SK-N-SH (cell line): ENCODE data around the gene LINC00237. TPM values are rescaled to one million over a fixed set of nuclear protein-coding genes. Genes with fewer than 3 reads are reported as not detected.

ENCODE experiments used
- CTCF ChIA-PET: fragments of 300-600, 350-600 bp; formaldehyde crosslinking; extraction: SDS; loops from one replicate; lab custom pipeline; 2021; lab: Yijun Ruan, JAX
- POLR2A ChIA-PET: fragments of 350-600 bp; sonication (Branson Sonifier 250); formaldehyde crosslinking; extraction: SDS; loops from one replicate; lab custom pipeline; 2020; ENCODE audit warnings: antibody characterized with exemption, inconsistent platforms; lab: Yijun Ruan, JAX
- DNase-seq: peaks from one replicate; pipeline ENCODE4 v3.0.0; 2012
- H2AFZ ChIP-seq: fragments of 200-600 bp; sonication (generic); 2 replicates; pipeline ENCODE4 v1.8.1; 2016; ENCODE audit warnings: antibody characterized with exemption, mild to moderate bottlenecking, low read depth
- H3F3A ChIP-seq: fragments of 200-600 bp; sonication (generic); replicated peaks from 2 replicates; pipeline ENCODE3; 2016; ENCODE audit warnings: antibody characterized with exemption, mild to moderate bottlenecking; ENCODE audit not compliant: insufficient read depth
- H3K27ac ChIP-seq, 2 experiments: fragments of 200-500 bp in 1 of 2; fragments of 200-600 bp in 1 of 2; sonication (Bioruptor generic) in 1 of 2; sonication (generic), shearing (Covaris generic) in 1 of 2; 2 replicates each; pipeline versions ENCODE4 v1.5.1 to v1.6.1; 2014 to 2016; ENCODE audit warnings: low read depth in 2 of 2, inconsistent platforms in 1 of 2, low read length in 1 of 2, mild to moderate bottlenecking in 1 of 2, mixed read lengths in 1 of 2
- H3K27me3 ChIP-seq: fragments of 200-600 bp; sonication (generic), shearing (Covaris generic); 2 replicates; pipeline ENCODE4 v1.6.1; 2016; ENCODE audit warnings: mixed run types; ENCODE audit not compliant: insufficient read depth
- H3K36me3 ChIP-seq, 2 experiments: fragments of 200-500 bp in 1 of 2; fragments of 200-600 bp in 1 of 2; sonication (Bioruptor generic) in 1 of 2; sonication (generic) in 1 of 2; replicated peaks in 1 of 2; 2 replicates each; pipeline versions ENCODE3 to v1.5.1; 2014 to 2016; ENCODE audit warnings: low read length in 1 of 2, mild to moderate bottlenecking in 1 of 2; ENCODE audit not compliant: insufficient read depth in 2 of 2, control insufficient read depth in 1 of 2
- H3K4me1 ChIP-seq, 2 experiments: fragments of 200-500 bp in 1 of 2; fragments of 200-600 bp in 1 of 2; sonication (Bioruptor generic) in 1 of 2; sonication (generic), shearing (Covaris generic) in 1 of 2; 2 replicates each; pipeline versions ENCODE4 v1.5.1 to v1.6.1; 2014 to 2016; ENCODE audit warnings: low read depth in 1 of 2, low read length in 1 of 2, mixed run types in 1 of 2; ENCODE audit not compliant: insufficient read depth in 2 of 2, control insufficient read depth in 1 of 2
- H3K4me2 ChIP-seq: fragments of 200-600 bp; sonication (generic), shearing (Covaris generic); 2 replicates; pipeline ENCODE4 v1.6.1; 2017; ENCODE audit warnings: mixed run types
- H3K4me3 ChIP-seq, 2 experiments: fragments of 200-500 bp in 1 of 2; fragments of 200-600 bp in 1 of 2; sonication (Bioruptor generic) in 1 of 2; sonication (generic), shearing (Covaris generic) in 1 of 2; 2 replicates each; pipeline versions ENCODE4 v1.5.1 to v1.8.1; 2014 to 2016; ENCODE audit warnings: low read depth in 2 of 2, inconsistent platforms in 1 of 2, low read length in 1 of 2, mild to moderate bottlenecking in 1 of 2, mixed read lengths in 1 of 2, moderate library complexity in 1 of 2
- H3K79me2 ChIP-seq: fragments of 200-600 bp; sonication (generic); 2 replicates; pipeline ENCODE4 v1.8.1; 2017; ENCODE audit warnings: mild to moderate bottlenecking; ENCODE audit not compliant: insufficient read depth
- H3K9ac ChIP-seq: fragments of 200-600 bp; sonication (generic); 2 replicates; pipeline ENCODE4 v1.6.1; 2017; ENCODE audit warnings: mixed run types
- H3K9me2 ChIP-seq: fragments of 200-600 bp; sonication (generic); 2 replicates; pipeline ENCODE4 v1.6.1; 2017; ENCODE audit warnings: mixed run types
- H3K9me3 ChIP-seq: fragments of 200-600 bp; sonication (generic); 2 replicates; pipeline ENCODE4 v1.6.1; 2017; ENCODE audit warnings: mixed run types, mild to moderate bottlenecking, moderate library complexity
- H4K20me1 ChIP-seq: fragments of 200-600 bp; sonication (generic); 2 replicates; pipeline ENCODE4 v1.6.1; 2017; ENCODE audit warnings: mild to moderate bottlenecking, mixed run types; ENCODE audit not compliant: insufficient read depth
- CHD2 ChIP-seq: fragments of 150-350 bp; IDR thresholded peaks from 2 replicates; pipeline ENCODE4 v1.6.1; 2018; ENCODE audit warnings: low read length; ENCODE audit not compliant: partially characterized antibody
- ELF1 ChIP-seq: IDR thresholded peaks from 2 replicates; pipeline ENCODE4 v1.4.0; 2012
- EZH2phosphoT487 ChIP-seq: fragments of 200-600 bp; sonication (generic); IDR thresholded peaks from 2 replicates; pipeline ENCODE4 v1.6.1; 2017; ENCODE audit warnings: low read depth, mixed run types, mild to moderate bottlenecking, antibody characterized with exemption, moderate library complexity, borderline replicate concordance
- FOXJ3 ChIP-seq: sonication (generic); formaldehyde crosslinking; IDR thresholded peaks from 2 replicates; pipeline ENCODE4 v1.5.1; 2020; ENCODE audit warnings: mild to moderate bottlenecking, missing genetic modification reagents
- GABPA ChIP-seq: IDR thresholded peaks from 2 replicates; pipeline ENCODE4 v1.4.0; 2012; ENCODE audit warnings: low read depth, mild to moderate bottlenecking
- IRF3 ChIP-seq: fragments of 150-350 bp; IDR thresholded peaks from 2 replicates; pipeline ENCODE4 v1.6.1; 2016; ENCODE audit warnings: mild to moderate bottlenecking, low read depth, low read length
- JUND ChIP-seq: IDR thresholded peaks from 2 replicates; pipeline ENCODE4 v1.4.0; 2012
- MEF2A ChIP-seq: IDR thresholded peaks from 2 replicates; pipeline ENCODE4 v1.4.0; 2012; ENCODE audit warnings: low read depth, borderline replicate concordance
- MXI1 ChIP-seq: IDR thresholded peaks from 2 replicates; pipeline ENCODE4 v1.6.1; 2012; ENCODE audit warnings: mild to moderate bottlenecking, low read depth, low read length, improper control_type of control experiment
- NFIC ChIP-seq: IDR thresholded peaks from 2 replicates; pipeline ENCODE4 v1.4.0; 2012; ENCODE audit warnings: borderline replicate concordance
- PBX3 ChIP-seq: IDR thresholded peaks from 2 replicates; pipeline ENCODE4; 2012
- POLR2AphosphoS5 ChIP-seq: IDR thresholded peaks from 2 replicates; pipeline ENCODE4 v1.6.1; 2012; ENCODE audit warnings: low read depth, low read length
- RCOR1 ChIP-seq: fragments of 150-350 bp; IDR thresholded peaks from 2 replicates; pipeline ENCODE4 v1.6.1; 2017; ENCODE audit warnings: antibody characterized with exemption, low read length
- RFX5 ChIP-seq: IDR thresholded peaks from 2 replicates; pipeline ENCODE4 v1.6.1; 2012; ENCODE audit warnings: mild to moderate bottlenecking, improper control_type of control experiment, low read length
- RXRA ChIP-seq: IDR thresholded peaks from 2 replicates; pipeline ENCODE4 v1.4.0; 2012; ENCODE audit warnings: low read depth, mild to moderate bottlenecking, borderline replicate concordance
- SMC3 ChIP-seq: IDR thresholded peaks from 2 replicates; pipeline ENCODE4 v1.6.1; 2012; ENCODE audit warnings: low read depth, low read length, improper control_type of control experiment
- TAF1 ChIP-seq: IDR thresholded peaks from 2 replicates; pipeline ENCODE4 v1.6.1; 2012; ENCODE audit warnings: low read depth, mild to moderate bottlenecking, low read length, moderate library complexity, borderline replicate concordance
- TEAD4 ChIP-seq: IDR thresholded peaks from 2 replicates; pipeline ENCODE4 v1.4.0; 2012; ENCODE audit warnings: mild to moderate bottlenecking, borderline replicate concordance; ENCODE audit not compliant: insufficient read depth
- WGBS: methylation state at CpG from one replicate; pipeline ENCODE4 v1.1.6; 2017; ENCODE audit warnings: low lambda C conversion rate; 5-methylcytosine and 5-hydroxymethylcytosine counted together
- polyA plus RNA-seq, 3 experiments: library from polyadenylated mRNA; depleted of rRNA; stranded (reverse); fragments of >200 nt; gene quantifications; 2 replicates each; pipeline ENCODE4 v1.2.3, GENCODE V29; 2012
- TF ChIP-seq, protein P1 (sequence below): IDR thresholded peaks from 2 replicates; pipeline ENCODE4 v1.6.1; 2012; ENCODE audit warnings: mild to moderate bottlenecking, low read depth, low read length, moderate library complexity
- TF ChIP-seq, protein P2 (sequence below): IDR thresholded peaks from 2 replicates; pipeline ENCODE4 v1.4.0; 2012; ENCODE audit warnings: low read depth

Gene LINC00237
- polyA plus RNA-seq, 1 of the 3 experiments (the other 2 are of a cell fraction): not detected

GRCh38 chr20:21118782-21119181 lies 12.6 kb upstream of the LINC00237 start:
- no peak overlapping the region for H3K4me2 ChIP-seq
- H4K20me1 ChIP-seq: no peaks in the 10 kb centered on the region
- DNase-seq: no peak
- TF ChIP-seq IRF3 (no peak), MXI1 (no peak), EZH2phosphoT487 (no peak), NFIC (no peak), SMC3 (no peak), JUND (no peak), MEF2A (no peak), GABPA (no peak), TEAD4 (no peak), POLR2AphosphoS5 (no peak), FOXJ3 (CRISPR knock-in tag) (no peak), ELF1 (no peak), CHD2 (no peak), RCOR1 (no peak), TAF1 (no peak), RXRA (no peak), RFX5 (no peak), PBX3 (no peak)
- TF ChIP-seq, protein P1, sequence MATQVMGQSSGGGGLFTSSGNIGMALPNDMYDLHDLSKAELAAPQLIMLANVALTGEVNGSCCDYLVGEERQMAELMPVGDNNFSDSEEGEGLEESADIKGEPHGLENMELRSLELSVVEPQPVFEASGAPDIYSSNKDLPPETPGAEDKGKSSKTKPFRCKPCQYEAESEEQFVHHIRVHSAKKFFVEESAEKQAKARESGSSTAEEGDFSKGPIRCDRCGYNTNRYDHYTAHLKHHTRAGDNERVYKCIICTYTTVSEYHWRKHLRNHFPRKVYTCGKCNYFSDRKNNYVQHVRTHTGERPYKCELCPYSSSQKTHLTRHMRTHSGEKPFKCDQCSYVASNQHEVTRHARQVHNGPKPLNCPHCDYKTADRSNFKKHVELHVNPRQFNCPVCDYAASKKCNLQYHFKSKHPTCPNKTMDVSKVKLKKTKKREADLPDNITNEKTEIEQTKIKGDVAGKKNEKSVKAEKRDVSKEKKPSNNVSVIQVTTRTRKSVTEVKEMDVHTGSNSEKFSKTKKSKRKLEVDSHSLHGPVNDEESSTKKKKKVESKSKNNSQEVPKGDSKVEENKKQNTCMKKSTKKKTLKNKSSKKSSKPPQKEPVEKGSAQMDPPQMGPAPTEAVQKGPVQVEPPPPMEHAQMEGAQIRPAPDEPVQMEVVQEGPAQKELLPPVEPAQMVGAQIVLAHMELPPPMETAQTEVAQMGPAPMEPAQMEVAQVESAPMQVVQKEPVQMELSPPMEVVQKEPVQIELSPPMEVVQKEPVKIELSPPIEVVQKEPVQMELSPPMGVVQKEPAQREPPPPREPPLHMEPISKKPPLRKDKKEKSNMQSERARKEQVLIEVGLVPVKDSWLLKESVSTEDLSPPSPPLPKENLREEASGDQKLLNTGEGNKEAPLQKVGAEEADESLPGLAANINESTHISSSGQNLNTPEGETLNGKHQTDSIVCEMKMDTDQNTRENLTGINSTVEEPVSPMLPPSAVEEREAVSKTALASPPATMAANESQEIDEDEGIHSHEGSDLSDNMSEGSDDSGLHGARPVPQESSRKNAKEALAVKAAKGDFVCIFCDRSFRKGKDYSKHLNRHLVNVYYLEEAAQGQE: no peak
- TF ChIP-seq, protein P2, sequence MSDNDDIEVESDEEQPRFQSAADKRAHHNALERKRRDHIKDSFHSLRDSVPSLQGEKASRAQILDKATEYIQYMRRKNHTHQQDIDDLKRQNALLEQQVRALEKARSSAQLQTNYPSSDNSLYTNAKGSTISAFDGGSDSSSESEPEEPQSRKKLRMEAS: no peak
- H2AFZ ChIP-seq: no peak overlapping the region
- H3K9me2 ChIP-seq: no peaks in the 10 kb centered on the region
- CTCF ChIA-PET: no interaction called here
- H3K36me3 ChIP-seq: no peaks in the 10 kb centered on the region
- no peaks in the 10 kb centered on the region for H3K4me1 ChIP-seq
- no peaks in the 10 kb centered on the region for H3K79me2 ChIP-seq
- no peak overlapping the region for H3K9ac ChIP-seq
- POLR2A ChIA-PET: no interaction called here
- peaks cover 15% of the 10 kb centered on the region for H3K27me3 ChIP-seq
- 35% methylated on average over 2 of the region's 2 CpGs for WGBS
- H3K4me3 ChIP-seq: no peak overlapping the region
- H3K9me3 ChIP-seq: no peaks in the 10 kb centered on the region
- no peak overlapping the region for H3K27ac ChIP-seq
- no peaks in the 10 kb centered on the region for H3F3A ChIP-seq
